HCT116 (cell line): ENCODE measurements around the gene SLC12A1.

ENCODE experiments used
- CBX3 ChIP-seq: IDR thresholded peaks from 2 replicates; pipeline ENCODE4 v1.6.1; 2012; ENCODE audit warnings: low read depth
- CTCF ChIP-seq, 3 experiments: fragments of 200-600 bp in 1 of 3; sonication (generic) in 1 of 3; IDR thresholded peaks in 2 of 3; conservative IDR thresholded peaks in 1 of 3; 2 replicates each; pipeline ENCODE4 v1.5.1; 2012 to 2017; ENCODE audit warnings: low read depth in 2 of 3, low read length in 2 of 3, antibody characterized with exemption in 1 of 3, borderline replicate concordance in 1 of 3, control low read depth in 1 of 3, mild to moderate bottlenecking in 1 of 3, mixed read lengths in 1 of 3, mixed run types in 1 of 3, moderate library complexity in 1 of 3; ENCODE audit not compliant: insufficient read depth in 1 of 3
- ELF1 ChIP-seq: IDR thresholded peaks from 2 replicates; pipeline ENCODE4 v1.6.1; 2012; ENCODE audit warnings: low read depth, borderline replicate concordance
- EZH2 ChIP-seq: fragments of 200-600 bp; sonication (generic); IDR thresholded peaks from 2 replicates; pipeline ENCODE4 v1.6.1; 2017; ENCODE audit warnings: antibody characterized with exemption, mixed run types

- TF ChIP-seq EZH2 (no peak), CTCF (IDR thresholded peaks at IDR 0.05 in 2 of 3, conservative IDR thresholded peaks at IDR 0.05 in 1 of 3; ENCODE audit: borderline replicate concordance in 1 of 3, insufficient read depth in 1 of 3, low read depth in 2 of 3, low read length in 2 of 3) (no peak), CBX3 (no peak), ELF1 (no peak)
Measured at GRCh38 chr15:48298914-48299313, 92.8 kb downstream of the SLC12A1 start.
